ENCODE data around the gene DEF6. TPM values are rescaled to one million over a fixed set of nuclear protein-coding genes. Genes with fewer than 3 reads are reported as not detected.

The DEF6 gene
- total RNA-seq, 1 experiment from 2014 or later = 5.6 TPM

- no CpG with 5 or more reads among the region's 8 CpGs for WGBS (ENCODE audit: extremely low coverage, insufficient read length, low lambda C conversion rate)
- no peak overlapping the region for H3K4me3 Mint-ChIP-seq
- peaks cover 0 to 2% (median 0%) of the 10 kb centered on the region in 3 experiments; a peak in 2 of 7 replicates for H3K36me3 Mint-ChIP-seq (ENCODE audit: insufficient read depth in 1 of 3, low read depth in 3 of 3)
- H3K27ac ChIP-seq (ENCODE audit: insufficient read length, low read depth, low read length) = no peak overlapping the region
- no peaks in the 10 kb centered on the region for H3K4me1 ChIP-seq (ENCODE audit: insufficient read depth, low read length)
- H3K56ac ChIP-seq (ENCODE audit: insufficient read length, low read depth, low read length) = no peak overlapping the region
- DNase-seq = no peak
- no peaks in the 10 kb centered on the region for H3K23me2 ChIP-seq (ENCODE audit: insufficient read length, low read depth, low read length, poor library complexity, severe bottlenecking)
- H3K79me1 ChIP-seq (ENCODE audit: insufficient read depth, low read depth, low read length, poor library complexity, severe bottlenecking) = no peaks in the 10 kb centered on the region
- no peak overlapping the region for H3K18ac ChIP-seq (ENCODE audit: insufficient read length, low read depth, low read length)
- H4K91ac ChIP-seq (ENCODE audit: insufficient read length, low read depth, low read length) = no peak overlapping the region
- H3K4me1 Mint-ChIP-seq = peaks cover 0 to 4% of the 10 kb centered on the region in 2 experiments; a peak in 2 of 4 replicates
- H3K14ac ChIP-seq (ENCODE audit: insufficient read depth, low read length) = no peak overlapping the region
- no peak overlapping the region for H2BK20ac ChIP-seq (ENCODE audit: low read depth, low read length, poor library complexity, severe bottlenecking)
- H3K27me3 ChIP-seq (ENCODE audit: insufficient read depth, low read length) = no peaks in the 10 kb centered on the region
- H3T11ph ChIP-seq (ENCODE audit: low read length) = no peak overlapping the region
- no peaks in the 10 kb centered on the region for H3K9me3 Mint-ChIP-seq
- H4K5ac ChIP-seq (ENCODE audit: insufficient read length, low read depth, low read length) = no peak overlapping the region
- H3K79me2 ChIP-seq (ENCODE audit: insufficient read depth, low read length) = no peaks in the 10 kb centered on the region
- H3K23ac ChIP-seq (ENCODE audit: insufficient read length, low read depth, low read length) = no peak overlapping the region
- H3K27me3 Mint-ChIP-seq (ENCODE audit: low read depth) = no peaks in the 10 kb centered on the region
- no peak overlapping the region for H2BK12ac ChIP-seq (ENCODE audit: insufficient read length, low read depth, low read length)
- no peak overlapping the region for H3K9ac ChIP-seq (ENCODE audit: extremely low read depth, insufficient read length, low read length)
- H4K8ac ChIP-seq (replicated peaks; ENCODE audit: insufficient read length, low read depth, low read length) = no peak overlapping the region
- H4K20me1 ChIP-seq (ENCODE audit: control insufficient read depth, insufficient read depth, insufficient read length) = no peaks in the 10 kb centered on the region
- H3K27ac Mint-ChIP-seq = peak overlapping the region in 1 of 3 experiments; percentile 67; a peak in 3 of 7 replicates
- H2BK5ac ChIP-seq (ENCODE audit: insufficient read length, low read length) = no peak overlapping the region
- TF ChIP-seq, protein P1, sequence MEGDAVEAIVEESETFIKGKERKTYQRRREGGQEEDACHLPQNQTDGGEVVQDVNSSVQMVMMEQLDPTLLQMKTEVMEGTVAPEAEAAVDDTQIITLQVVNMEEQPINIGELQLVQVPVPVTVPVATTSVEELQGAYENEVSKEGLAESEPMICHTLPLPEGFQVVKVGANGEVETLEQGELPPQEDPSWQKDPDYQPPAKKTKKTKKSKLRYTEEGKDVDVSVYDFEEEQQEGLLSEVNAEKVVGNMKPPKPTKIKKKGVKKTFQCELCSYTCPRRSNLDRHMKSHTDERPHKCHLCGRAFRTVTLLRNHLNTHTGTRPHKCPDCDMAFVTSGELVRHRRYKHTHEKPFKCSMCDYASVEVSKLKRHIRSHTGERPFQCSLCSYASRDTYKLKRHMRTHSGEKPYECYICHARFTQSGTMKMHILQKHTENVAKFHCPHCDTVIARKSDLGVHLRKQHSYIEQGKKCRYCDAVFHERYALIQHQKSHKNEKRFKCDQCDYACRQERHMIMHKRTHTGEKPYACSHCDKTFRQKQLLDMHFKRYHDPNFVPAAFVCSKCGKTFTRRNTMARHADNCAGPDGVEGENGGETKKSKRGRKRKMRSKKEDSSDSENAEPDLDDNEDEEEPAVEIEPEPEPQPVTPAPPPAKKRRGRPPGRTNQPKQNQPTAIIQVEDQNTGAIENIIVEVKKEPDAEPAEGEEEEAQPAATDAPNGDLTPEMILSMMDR (conservative IDR thresholded peaks at IDR 0.05) = no peak
- no peaks in the 10 kb centered on the region for H3K9me3 ChIP-seq (ENCODE audit: control insufficient read depth, low read depth, low read length)
- H2AK5ac ChIP-seq (ENCODE audit: insufficient read length, low read length) = no peak overlapping the region
- H3K4me2 ChIP-seq (ENCODE audit: insufficient read depth, insufficient read length, low read length) = no peak overlapping the region
- no peak overlapping the region for H2AFZ ChIP-seq (ENCODE audit: low read length)
- H2BK120ac ChIP-seq (ENCODE audit: low read depth, low read length, poor library complexity, severe bottlenecking) = no peak overlapping the region
- H2BK15ac ChIP-seq (ENCODE audit: low read depth, low read length) = no peak overlapping the region
- no peak overlapping the region for H3K4ac ChIP-seq (ENCODE audit: low read depth, low read length)
These were observed 72.6 kb downstream of the DEF6 start for GRCh38 chr6:35370124-35370741.
